Endodermal cell (in vitro differentiated cells): Measurements from ENCODE around the gene ZWINT. TPM values are rescaled to one million over a fixed set of nuclear protein-coding genes. Genes with fewer than 3 reads are reported as not detected.

ENCODE experiments used
- DNase-seq: peaks from one replicate; pipeline ENCODE4 v3.0.0-alpha.2; 2017
- H3K27ac ChIP-seq: 2 replicates; pipeline ENCODE4 v1.5.1; 2013; ENCODE audit warnings: mild to moderate bottlenecking, low read depth, low read length, moderate library complexity
- H3K27me3 ChIP-seq: 2 replicates; pipeline ENCODE4 v1.6.1; 2013; ENCODE audit warnings: mild to moderate bottlenecking, low read length, moderate library complexity; ENCODE audit not compliant: insufficient read depth, control insufficient read depth, poor library complexity, severe bottlenecking
- H3K36me3 ChIP-seq: 2 replicates; pipeline ENCODE4 v1.7.0; 2013; ENCODE audit warnings: mild to moderate bottlenecking, low read length, moderate library complexity; ENCODE audit not compliant: control insufficient read depth, insufficient read depth
- H3K4me1 ChIP-seq: one replicate; pipeline ENCODE4 v1.7.0; 2013; ENCODE audit warnings: low read length; ENCODE audit not compliant: control insufficient read depth, insufficient read depth
- H3K4me3 ChIP-seq: 2 replicates; pipeline ENCODE4 v1.5.1; 2013; ENCODE audit warnings: mild to moderate bottlenecking, low read length, moderate library complexity
- H3K9ac ChIP-seq: 2 replicates; pipeline ENCODE4 v1.6.1; 2013; ENCODE audit warnings: mild to moderate bottlenecking, low read length, moderate library complexity; ENCODE audit not compliant: poor library complexity, severe bottlenecking; ENCODE audit errors: extremely low read depth
- H3K9me3 ChIP-seq: 2 replicates; pipeline ENCODE4 v1.6.1; 2013; ENCODE audit warnings: mild to moderate bottlenecking, low read length, moderate library complexity; ENCODE audit not compliant: control insufficient read depth
- H3K27ac Mint-ChIP-seq: 2 replicates; pipeline ENCODE4 v1.8.0; 2020; ENCODE audit warnings: mixed read lengths
- H3K27me3 Mint-ChIP-seq: 2 replicates; pipeline ENCODE4 v1.8.0; 2021; ENCODE audit warnings: mild to moderate bottlenecking, mixed read lengths; ENCODE audit not compliant: insufficient read depth
- H3K36me3 Mint-ChIP-seq: 2 replicates; pipeline ENCODE4 v1.8.0; 2020; ENCODE audit warnings: low read depth, mixed read lengths
- H3K4me1 Mint-ChIP-seq: 2 replicates; pipeline ENCODE4 v1.8.0; 2020; ENCODE audit warnings: mixed read lengths
- H3K4me3 Mint-ChIP-seq: 2 replicates; pipeline ENCODE4 v1.8.0; 2020; ENCODE audit warnings: mild to moderate bottlenecking, moderate library complexity, mixed read lengths
- H3K9me3 Mint-ChIP-seq: 2 replicates; pipeline ENCODE4 v1.8.0; 2020; ENCODE audit warnings: mild to moderate bottlenecking, mixed read lengths
- CTCF ChIP-seq: fragments of 200-600 bp; sonication (generic); conservative IDR thresholded peaks from 2 replicates; pipeline ENCODE4 v1.5.0; 2021; ENCODE audit warnings: antibody characterized with exemption, mild to moderate bottlenecking
- WGBS, 2 experiments: methylation state at CpG; one replicate each; pipeline versions ENCODE4 v1.1.5 to v1.1.7; 2013; ENCODE audit warnings: missing lambda C conversion rate in 2 of 2, mixed read lengths in 1 of 2; ENCODE audit not compliant: insufficient coverage in 1 of 2, insufficient read length in 1 of 2; 5-methylcytosine and 5-hydroxymethylcytosine counted together
- total RNA-seq, 2 donors: library from RNA; stranded (reverse); fragmentation: NEBNext Ultra II Directional in 1 of 2; extraction: Animal tissue kit (Norgen Biotek cat#: 25700) in 1 of 2; gene quantifications; 2 replicates in 1 of 2; 3 replicates in 1 of 2; pipeline ENCODE4 v1.2.1, GENCODE V29; 2021

The ZWINT gene
- total RNA-seq, 2 donors from 2014 or later: 62.0 to 83.5 TPM

GRCh38 chr10:56329961-56330360 is 31.1 kb downstream of the ZWINT start:
- no peak for DNase-seq
- no peak for TF ChIP-seq CTCF
- Mint-ChIP-seq H3K36me3 (no peaks in the 10 kb centered on the region), H3K4me3 (no peak overlapping the region), H3K27ac (no peak overlapping the region), H3K4me1 (no peaks in the 10 kb centered on the region), H3K27me3 (peaks cover 4% of the 10 kb centered on the region), H3K9me3 (no peaks in the 10 kb centered on the region)
- Histone ChIP-seq H3K9ac (no peak overlapping the region), H3K4me3 (no peak overlapping the region), H3K9me3 (no peaks in the 10 kb centered on the region), H3K4me1 (no peaks in the 10 kb centered on the region), H3K36me3 (no peaks in the 10 kb centered on the region), H3K27ac (no peak overlapping the region), H3K27me3 (no peaks in the 10 kb centered on the region)
- WGBS, 2 experiments: 96% methylated on average over 1 of the region's 2 CpGs; no CpG with 5 or more reads in 1 of the 2 experiments

GRCh38 chr10:56327118-56327517 is 33.9 kb downstream of the ZWINT start:
- Histone ChIP-seq H3K9ac (no peak overlapping the region), H3K4me1 (no peaks in the 10 kb centered on the region), H3K27ac (no peak overlapping the region), H3K36me3 (no peaks in the 10 kb centered on the region), H3K9me3 (no peaks in the 10 kb centered on the region), H3K4me3 (no peak overlapping the region), H3K27me3 (no peaks in the 10 kb centered on the region)
- no peak overlapping the region for H3K4me3 Mint-ChIP-seq
- no peaks in the 10 kb centered on the region for H3K9me3 Mint-ChIP-seq
- DNase-seq: no peak
- peaks cover 4% of the 10 kb centered on the region for H3K27me3 Mint-ChIP-seq
- no peak for TF ChIP-seq CTCF
- WGBS, 2 experiments: 73 to 80% methylated on average over 3 of the region's 3 CpGs
- H3K4me1 Mint-ChIP-seq: no peaks in the 10 kb centered on the region
- no peaks in the 10 kb centered on the region for H3K36me3 Mint-ChIP-seq
- H3K27ac Mint-ChIP-seq: no peak overlapping the region

GRCh38 chr10:56319386-56319785 is 41.7 kb downstream of the ZWINT start:
- H3K27ac Mint-ChIP-seq: no peak overlapping the region
- no peaks in the 10 kb centered on the region for H3K9me3 ChIP-seq
- no peak for TF ChIP-seq CTCF
- no peak overlapping the region for H3K27ac ChIP-seq
- no peaks in the 10 kb centered on the region for H3K36me3 Mint-ChIP-seq
- H3K27me3 Mint-ChIP-seq: no peaks in the 10 kb centered on the region
- no peaks in the 10 kb centered on the region for H3K4me1 ChIP-seq
- no peak overlapping the region for H3K4me3 ChIP-seq
- no peaks in the 10 kb centered on the region for H3K4me1 Mint-ChIP-seq
- H3K4me3 Mint-ChIP-seq: no peak overlapping the region
- H3K36me3 ChIP-seq: no peaks in the 10 kb centered on the region
- DNase-seq: no peak
- H3K27me3 ChIP-seq: no peaks in the 10 kb centered on the region
- peaks cover 4% of the 10 kb centered on the region for H3K9me3 Mint-ChIP-seq
- H3K9ac ChIP-seq: no peak overlapping the region
